ENCODE data around the gene TMEM214.

- TF ChIP-seq POLR2A (IDR thresholded peaks at IDR 0.05) (no peak), CTCF (IDR thresholded peaks at IDR 0.05) (no peak)
These were observed 47.8 kb downstream of the TMEM214 start for GRCh38 chr2:27080603-27080936.
